NT2/D1 (cell line): ENCODE measurements around the gene MSH6.

Source experiments
- YY1 ChIP-seq: IDR thresholded peaks from 2 replicates; pipeline ENCODE4 v1.6.1; 2011; ENCODE audit not compliant: insufficient read length, insufficient read depth
- ZNF274 ChIP-seq: IDR thresholded peaks from 2 replicates; pipeline ENCODE4 v1.6.1; 2011; ENCODE audit warnings: mild to moderate bottlenecking, low read depth, low read length

GRCh38 chr2:47771211-47771610, 11.7 kb upstream of the MSH6 start:
- TF ChIP-seq ZNF274, result no peak
- TF ChIP-seq YY1, result no peak
